HepG2 (cell line): ENCODE data around the gene URB1. TPM values are rescaled to one million over a fixed set of nuclear protein-coding genes. Genes with fewer than 3 reads are reported as not detected.

Experiments used
- AHDC1 ChIP-seq: sonication (generic); formaldehyde crosslinking; IDR thresholded peaks from 2 replicates; pipeline ENCODE4 v1.5.1; 2020; ENCODE audit warnings: mild to moderate bottlenecking, missing genetic modification reagents, borderline replicate concordance
- CREBL2 ChIP-seq: sonication (generic); formaldehyde crosslinking; IDR thresholded peaks from 2 replicates; pipeline ENCODE4 v1.8.1; 2023; ENCODE audit warnings: missing genetic modification reagents, mild to moderate bottlenecking, borderline replicate concordance
- FOXA3 ChIP-seq: IDR thresholded peaks from 2 replicates; pipeline ENCODE4 v1.6.1; 2016; ENCODE audit warnings: missing genetic modification reagents, missing compliant biosample characterization
- GATA4 ChIP-seq: sonication (generic); IDR thresholded peaks from 2 replicates; pipeline ENCODE4 v1.6.1; 2016; ENCODE audit warnings: antibody characterized with exemption, low read depth, borderline replicate concordance
- HNF4G ChIP-seq, 2 experiments: sonication (generic) in 1 of 2; formaldehyde crosslinking in 1 of 2; IDR thresholded peaks; 2 replicates each; pipeline versions ENCODE4 v1.4.0 to v1.6.1; 2011 to 2020; ENCODE audit warnings: borderline replicate concordance in 2 of 2, low read depth in 2 of 2, mild to moderate bottlenecking in 2 of 2, low read length in 1 of 2, missing genetic modification reagents in 1 of 2, moderate library complexity in 1 of 2
- HOXD1 ChIP-seq: sonication (generic); formaldehyde crosslinking; IDR thresholded peaks from 2 replicates; pipeline ENCODE4 v1.5.0; 2020; ENCODE audit warnings: missing genetic modification reagents
- NFE2 ChIP-seq: sonication (generic); formaldehyde crosslinking; IDR thresholded peaks from 2 replicates; pipeline ENCODE4 v1.4.0; 2020; ENCODE audit warnings: missing genetic modification reagents
- NR2F6 ChIP-seq, 2 experiments: IDR thresholded peaks; 2 replicates each; pipeline ENCODE4 v1.6.1; 2016; ENCODE audit warnings: antibody characterized with exemption in 1 of 2, mild to moderate bottlenecking in 1 of 2
- PAXIP1 ChIP-seq: sonication (generic); formaldehyde crosslinking; conservative IDR thresholded peaks from 2 replicates; pipeline ENCODE4 v1.4.0; 2020; ENCODE audit warnings: mild to moderate bottlenecking, missing genetic modification reagents, moderate library complexity
- REXO4 ChIP-seq: sonication (generic); formaldehyde crosslinking; IDR thresholded peaks from 2 replicates; pipeline ENCODE4 v1.8.0; 2022; ENCODE audit warnings: missing genetic modification reagents, mild to moderate bottlenecking, borderline replicate concordance
- TBX3 ChIP-seq: fragments of 450-650 bp; IDR thresholded peaks from 2 replicates; pipeline ENCODE4 v1.6.1; 2017; ENCODE audit warnings: antibody characterized with exemption, mild to moderate bottlenecking, inconsistent platforms, borderline replicate concordance
- TSC22D2 ChIP-seq: sonication (generic); formaldehyde crosslinking; IDR thresholded peaks from 2 replicates; pipeline ENCODE4 v1.5.1; 2020; ENCODE audit warnings: missing genetic modification reagents, mild to moderate bottlenecking, borderline replicate concordance
- ZBTB2 ChIP-seq: sonication (generic); formaldehyde crosslinking; IDR thresholded peaks from 2 replicates; pipeline ENCODE4 v1.8.0; 2022; ENCODE audit warnings: low read depth, missing genetic modification reagents
- ZNF282 ChIP-seq: fragments of 450-650 bp; IDR thresholded peaks from 2 replicates; pipeline ENCODE4 v1.6.1; 2018; ENCODE audit not compliant: partially characterized antibody
- ZNF317 ChIP-seq: sonication (generic); formaldehyde crosslinking; IDR thresholded peaks from 2 replicates; pipeline ENCODE4 v1.5.0; 2020; ENCODE audit warnings: mild to moderate bottlenecking, missing genetic modification reagents
- polyA plus RNA-seq, 8 experiments: library from polyadenylated mRNA; depleted of rRNA in 3 of 8; stranded (reverse) in 7 of 8; unstranded in 1 of 8; fragments of >200 nt; fragmentation: Illumina TruSeq in 4 of 8; extraction: Trizol in 4 of 8; gene quantifications; 2 replicates each; pipeline versions ENCODE4 v1.2.1 to v1.2.3, GENCODE V29; 2011 to 2016; ENCODE audit warnings: low read depth in 4 of 8, missing spikeins in 1 of 8, mixed read lengths in 1 of 8; ENCODE audit not compliant: insufficient read depth in 1 of 8
- total RNA-seq, 5 experiments: library from RNA; depleted of rRNA; stranded (reverse); fragments of >200 nt; fragmentation: Illumina TruSeq; extraction: Trizol; gene quantifications; 2 replicates each; pipeline ENCODE4 v1.2.3, GENCODE V29; 2016; ENCODE audit warnings: low read depth in 1 of 5

URB1 gene
- total and polyA plus RNA-seq, 2 of the 13 experiments (the other 11 are each of a cell fraction or from before 2014, with no cell fraction given): 4.5 to 16.7 TPM

- TF ChIP-seq AHDC1 (CRISPR knock-in tag): peak; percentile 55; the same call in 1 of the 2 replicates
- TF ChIP-seq ZNF282: no peak
- no peak for TF ChIP-seq HOXD1
- TF ChIP-seq CREBL2: no peak
- TF ChIP-seq TBX3: no peak
- no peak for TF ChIP-seq GATA4
- no peak for TF ChIP-seq NFE2 (CRISPR knock-in tag)
- 0 out of 2 replicates have a peak, but pooled peaks have one; percentile 23 for TF ChIP-seq ZNF317 (CRISPR knock-in tag)
- no peak for TF ChIP-seq REXO4 (CRISPR knock-in tag)
- peak; percentile 60 for TF ChIP-seq PAXIP1 (CRISPR knock-in tag)
- 0 out of 2 replicates have a peak, but pooled peaks have one; percentile 18 for TF ChIP-seq NR2F6 (IDR thresholded peaks at IDR 0.05)
- no peak for TF ChIP-seq NR2F6 (CRISPR knock-in tag; IDR thresholded peaks at IDR 0.05)
- TF ChIP-seq HNF4G (IDR thresholded peaks at IDR 0.05; ENCODE audit: borderline replicate concordance, low read depth, low read length): 0 out of 2 replicates have a peak, but pooled peaks have one; percentile 33
- TF ChIP-seq HNF4G (CRISPR knock-in tag; IDR thresholded peaks at IDR 0.05; ENCODE audit: borderline replicate concordance, low read depth): no peak
- TF ChIP-seq FOXA3 (CRISPR knock-in tag): 0 out of 2 replicates have a peak, but pooled peaks have one; percentile 10
- TF ChIP-seq ZBTB2 (CRISPR knock-in tag): no peak
- TF ChIP-seq TSC22D2 (CRISPR knock-in tag): no peak
Measured at GRCh38 chr21:32301596-32301995, 91.2 kb downstream of the URB1 start (continued).
